NCI-H187 (cell line): Measurements from ENCODE around the gene OR6A2.
"Not testable (repeated sequence)": the region's sequence is repeated elsewhere in the genome, so short reads cannot be mapped to it uniquely, and the experiment has no call there.

Experiments used
- DNase-seq, 2 experiments: peaks; one replicate each; lab custom pipeline; 2025; lab: John Stamatoyannopoulos, UW

The OR6A2 gene

DNA sequence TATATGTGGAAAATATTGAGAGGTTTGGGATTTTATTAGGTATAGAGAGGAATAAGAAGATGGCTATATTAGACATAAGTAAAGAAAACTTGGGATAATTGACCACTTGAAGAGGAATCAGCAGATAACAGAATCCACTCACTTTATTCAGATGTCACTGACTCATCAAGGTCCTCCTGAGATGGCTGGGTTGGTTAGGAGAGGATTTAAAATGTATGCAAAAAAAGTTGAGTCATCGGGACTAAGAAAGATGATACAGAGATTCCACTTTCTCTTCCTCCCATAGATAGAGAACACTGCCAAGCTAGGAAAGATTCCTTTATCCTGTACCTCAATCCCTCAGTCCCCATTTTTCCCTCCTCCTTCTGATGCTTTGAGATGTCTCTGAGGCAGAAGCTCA, at the start of gene OR6A2:
OR6A2 (minus strand) TSS at position 288 of the 400 bp plus-strand sequence. CDS start 3,981 bp downstream, outside the sequence.
- DNase-seq: no peak

DNA sequence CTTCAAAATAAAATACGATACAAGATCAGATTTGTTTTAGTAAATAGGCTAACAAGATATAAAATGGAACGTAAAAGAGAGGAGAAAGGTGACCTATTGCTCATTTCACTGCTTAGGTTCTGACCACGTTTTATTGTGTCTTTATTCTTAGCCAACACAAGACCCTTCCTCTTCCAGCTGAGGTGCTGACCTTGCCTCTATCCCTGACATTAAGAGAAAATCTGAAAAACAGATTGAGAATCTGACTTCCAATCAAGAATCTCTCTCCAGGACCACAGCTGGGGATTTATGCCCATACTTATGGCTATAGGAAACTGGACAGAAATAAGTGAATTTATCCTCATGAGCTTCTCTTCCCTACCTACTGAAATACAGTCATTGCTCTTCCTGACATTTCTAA, 45.9 kb upstream of the OR6A2 start, which contains the start of gene OR10A5:
OR10A5 (plus strand) TSS at position 301 of the 400 bp plus-strand sequence; CDS start at position 301, 0 bp downstream.
- DNase-seq: no peak

DNA sequence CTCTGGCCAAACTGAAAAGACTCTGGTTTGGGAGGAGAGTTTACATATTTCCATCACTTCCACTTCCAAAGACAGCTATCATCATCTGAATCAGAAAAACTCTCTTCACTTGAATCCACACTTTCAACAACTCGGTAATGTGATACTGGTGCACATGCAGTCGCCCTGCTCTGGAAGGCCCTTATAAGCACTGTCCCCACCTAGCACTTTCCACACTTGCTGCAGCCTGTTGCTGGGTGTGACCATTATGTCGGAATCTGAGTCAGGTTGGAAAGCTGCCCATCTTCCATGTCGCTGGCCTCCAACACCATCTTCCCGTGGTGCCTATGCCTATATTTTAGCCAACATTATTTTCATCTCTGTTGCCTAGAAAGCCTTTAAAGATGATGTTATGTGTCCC, 44.9 kb upstream of the OR6A2 start:
- DNase-seq: no peak

DNA sequence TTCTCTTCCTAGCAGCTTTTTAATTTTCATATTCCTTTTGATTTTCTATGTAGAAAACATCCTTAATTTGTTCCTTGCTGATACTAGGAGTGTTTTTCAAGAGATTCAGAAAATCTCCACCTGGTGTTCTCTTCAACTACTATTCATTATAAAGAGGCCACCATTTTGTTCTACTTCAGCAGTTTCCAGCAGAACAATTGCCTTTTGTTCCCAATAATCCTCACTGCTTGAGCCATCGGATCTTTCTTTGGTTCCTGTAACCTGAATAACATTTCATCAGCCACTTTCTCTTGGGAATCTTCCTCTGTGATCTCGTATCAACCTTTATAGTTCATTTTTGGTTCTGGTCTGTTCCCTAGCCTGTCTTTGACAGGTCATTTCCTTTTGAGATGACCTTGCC, 44.2 kb upstream of the OR6A2 start:
- no peak for DNase-seq

DNA sequence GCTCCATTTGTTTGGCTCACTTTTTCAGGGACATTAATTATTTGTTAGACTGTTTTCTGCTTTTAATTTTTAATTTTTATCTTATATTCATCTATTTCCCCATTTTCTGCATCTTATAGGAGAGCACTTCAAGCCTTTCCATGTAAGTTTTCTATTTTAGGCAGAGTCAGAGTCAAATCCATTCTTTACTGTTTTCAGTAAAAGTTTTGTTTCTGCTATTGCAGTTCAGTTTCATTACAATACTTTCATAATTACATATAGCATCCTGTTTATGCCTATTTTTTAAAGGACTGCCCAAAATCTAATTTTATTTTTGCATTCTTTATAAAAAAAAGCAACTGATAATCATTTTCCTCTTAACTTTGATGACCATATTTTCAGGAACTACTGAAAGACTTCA, 42.2 kb upstream of the OR6A2 start:
- DNase-seq: no peak

DNA sequence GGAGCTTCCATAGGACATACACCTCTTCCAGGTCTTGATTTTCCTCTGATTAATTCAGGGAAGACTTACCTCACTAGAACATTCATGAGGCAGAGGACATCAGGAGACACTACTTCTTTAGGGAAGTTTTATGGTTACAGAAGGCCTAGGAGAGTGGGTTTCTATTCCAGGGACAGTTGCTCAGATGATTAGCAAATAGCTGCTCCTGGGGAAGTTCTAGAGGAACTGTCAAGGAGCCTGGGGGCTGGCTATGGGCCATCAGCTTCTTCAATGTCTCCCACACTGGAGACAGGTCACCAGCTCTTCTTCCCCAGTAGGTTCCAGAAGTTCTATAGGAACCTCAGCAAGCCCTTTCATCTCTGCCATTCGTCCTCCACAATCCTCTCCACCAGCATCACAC, 34.5 kb upstream of the OR6A2 start:
- DNase-seq: no peak

DNA sequence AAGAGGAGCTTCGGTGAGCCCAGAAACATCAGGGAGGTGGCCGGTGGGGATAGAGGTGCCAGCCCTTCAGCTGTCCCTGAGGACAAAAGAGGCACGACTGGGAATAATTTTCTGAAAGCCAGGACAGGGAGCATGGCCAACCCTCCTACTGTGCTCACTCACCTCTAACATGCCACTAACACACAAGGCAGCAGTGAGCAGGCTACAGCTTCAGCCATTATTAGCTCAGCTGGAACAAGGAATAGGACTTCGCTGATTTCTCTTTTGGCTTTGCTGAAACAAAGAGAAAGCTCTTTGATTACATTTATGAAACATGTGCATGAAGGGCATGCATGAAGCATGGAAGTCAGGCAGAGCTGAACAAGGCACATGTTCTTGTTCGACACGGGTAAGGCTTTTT, 33.9 kb upstream of the OR6A2 start:
- no peak for DNase-seq

DNA sequence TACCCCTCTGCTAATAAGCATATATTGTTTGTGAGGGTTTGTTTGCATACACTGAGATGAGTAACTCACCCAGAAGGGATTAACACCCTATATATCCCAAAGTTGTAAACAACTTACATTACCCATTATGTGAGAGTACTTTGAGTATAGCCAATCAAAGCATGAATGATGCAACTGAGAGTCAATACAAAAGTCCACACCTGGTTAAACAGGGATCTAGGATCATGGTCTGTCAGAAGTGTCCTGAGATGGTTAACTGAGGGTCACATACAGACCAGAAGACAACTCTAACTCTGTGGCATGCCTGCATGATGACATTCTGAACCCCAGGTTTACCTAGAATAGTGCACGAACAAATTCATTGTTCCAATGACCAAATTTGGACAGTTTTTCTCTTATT, 28.6 kb upstream of the OR6A2 start:
- DNase-seq: no peak

DNA sequence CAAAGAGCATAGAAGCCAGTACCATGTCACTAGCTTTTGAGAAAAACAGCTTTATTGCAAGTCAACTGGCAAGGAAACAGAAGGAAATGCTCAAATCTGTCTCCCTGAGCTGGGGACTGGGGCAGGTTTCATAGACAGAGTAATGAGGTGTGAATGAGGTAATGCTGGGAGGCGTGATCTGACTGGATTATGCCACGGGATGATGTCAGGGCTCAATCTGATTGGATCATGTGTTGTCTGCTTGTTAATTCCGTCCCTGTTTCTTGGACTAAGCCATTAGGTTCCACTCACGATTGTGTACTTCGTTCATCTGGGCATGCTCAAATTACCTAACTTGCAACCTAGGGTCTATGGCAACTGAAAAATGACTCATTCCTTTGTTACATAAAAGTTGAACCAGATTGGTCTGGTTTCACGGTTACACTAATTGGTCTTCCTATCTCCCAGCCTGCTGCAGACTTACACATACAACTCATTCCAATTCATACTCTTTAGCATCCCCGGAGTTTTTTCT, 25.8 kb upstream of the OR6A2 start:
- no peak for DNase-seq

DNA sequence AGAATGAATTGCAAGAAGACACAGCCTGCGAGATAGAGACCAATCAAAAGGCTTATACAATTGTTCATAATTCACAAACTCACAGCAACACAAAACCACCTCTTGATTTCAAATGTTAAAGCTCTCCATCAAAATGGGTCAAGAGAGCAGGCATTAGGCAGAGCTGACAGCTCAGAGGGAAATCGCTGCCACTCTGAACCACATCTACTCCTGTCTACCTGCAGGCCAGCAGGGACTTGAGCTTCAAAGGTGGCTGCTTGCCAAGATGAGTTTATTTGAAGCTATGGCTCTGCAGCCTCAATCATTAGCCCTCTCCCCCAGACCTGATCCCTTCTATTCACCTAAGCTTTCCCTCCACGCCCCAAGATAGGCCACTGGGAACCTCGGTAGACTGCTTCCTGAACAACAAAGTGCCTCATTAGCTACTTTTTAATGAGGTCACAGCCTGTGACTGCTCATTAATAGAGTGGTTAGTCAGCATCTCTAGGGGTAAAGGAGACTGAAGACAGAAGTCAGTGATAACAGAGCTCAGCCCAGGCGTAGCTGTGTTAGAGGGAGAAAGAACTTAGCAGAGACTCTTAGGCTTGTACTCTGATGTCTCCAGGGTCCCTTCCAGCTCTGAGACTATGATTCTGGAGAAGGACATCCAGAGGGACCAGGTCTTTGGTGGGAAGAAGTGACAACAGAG, 24.8 kb upstream of the OR6A2 start:
- DNase-seq: no peak

DNA sequence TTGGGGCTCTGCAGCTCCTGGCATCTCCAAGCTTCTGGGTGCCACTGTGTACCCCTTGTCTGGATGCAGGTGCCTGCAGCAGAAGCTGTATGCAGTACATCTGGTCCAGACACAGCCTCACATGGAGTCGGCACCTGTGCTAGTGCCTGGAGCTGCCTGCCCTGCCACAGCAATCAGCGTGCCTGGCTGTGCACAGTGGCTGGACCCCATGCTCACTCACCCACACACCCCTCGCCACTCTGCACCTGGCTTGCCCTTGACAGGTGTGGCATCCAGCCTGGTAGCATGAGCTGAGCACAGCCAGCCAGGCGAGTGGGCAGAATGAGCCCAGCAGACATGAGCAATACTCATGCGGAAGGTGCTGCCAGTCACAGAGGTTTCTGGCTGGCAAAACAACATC, 19.5 kb upstream of the OR6A2 start:
- no peak for DNase-seq

DNA sequence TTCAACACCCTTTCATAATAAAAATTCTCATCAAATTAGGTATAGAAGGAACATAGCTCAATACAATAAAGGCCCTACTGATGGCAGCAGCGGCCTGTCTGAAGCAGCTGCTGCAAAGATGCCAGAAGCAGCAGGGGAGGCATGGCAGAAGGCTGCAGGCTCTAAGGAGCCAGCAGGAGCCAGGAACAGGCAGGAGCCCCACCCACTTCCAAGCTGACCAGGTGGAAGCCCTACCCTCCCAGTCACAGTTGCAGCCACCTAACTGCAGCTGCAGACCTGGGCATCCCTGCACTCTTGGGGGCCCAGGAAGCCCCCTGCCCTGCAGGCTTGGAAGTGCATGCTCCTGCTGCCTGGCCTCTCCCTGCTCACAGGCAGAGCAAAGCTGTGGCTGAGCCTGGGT, 18.2 kb upstream of the OR6A2 start:
- DNase-seq: no peak

DNA sequence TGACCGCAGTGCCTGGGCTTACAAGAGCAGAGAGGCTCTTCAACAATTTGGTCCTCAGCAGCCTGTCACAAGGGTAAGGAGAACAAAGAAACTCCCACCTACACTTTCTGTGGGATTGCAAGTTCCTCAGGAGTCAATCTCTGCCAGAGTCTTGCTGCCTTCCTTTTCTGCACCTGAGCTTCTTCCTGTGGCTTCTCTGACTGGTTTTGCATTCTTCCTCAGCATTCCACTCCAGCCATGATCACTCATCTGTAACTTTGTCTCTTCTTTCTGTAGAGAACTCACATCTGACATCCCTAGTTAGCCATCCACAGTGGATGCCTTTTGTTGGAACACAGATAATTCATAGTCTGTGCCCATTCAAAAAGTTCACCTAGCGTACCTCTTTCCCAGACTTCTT, 14.2 kb upstream of the OR6A2 start:
- no peak for DNase-seq

DNA sequence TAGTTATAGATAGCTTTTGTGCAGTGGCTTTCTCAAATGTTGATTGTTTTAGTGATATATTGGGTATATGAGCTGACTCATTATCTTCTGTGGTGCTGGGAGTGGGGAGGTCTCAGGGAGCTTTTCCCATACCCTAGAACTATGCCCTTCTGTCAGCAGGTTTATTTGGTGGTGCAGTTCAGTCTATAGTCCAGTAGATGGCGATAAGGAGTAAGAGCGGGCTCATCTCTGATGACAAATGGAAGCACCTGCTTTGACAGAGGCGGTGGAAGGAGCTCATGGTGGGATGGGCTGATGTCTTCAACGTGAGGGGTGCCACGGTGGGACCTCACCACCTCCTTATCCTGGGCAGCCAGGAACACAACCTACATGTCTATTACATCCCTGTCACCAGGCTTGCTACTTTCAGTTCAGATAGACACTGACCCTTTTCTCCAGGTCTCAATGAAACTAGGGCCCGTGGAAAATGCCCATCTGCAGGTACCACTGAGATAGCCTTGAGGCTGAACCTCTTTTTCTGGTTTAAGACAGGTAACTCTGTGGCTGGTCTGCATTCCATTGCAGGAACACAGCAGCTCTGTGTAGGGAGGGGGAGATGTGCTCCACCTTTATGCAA, 13.0 kb upstream of the OR6A2 start:
- peak in 1 of 2 experiments; percentile 10 for DNase-seq

DNA sequence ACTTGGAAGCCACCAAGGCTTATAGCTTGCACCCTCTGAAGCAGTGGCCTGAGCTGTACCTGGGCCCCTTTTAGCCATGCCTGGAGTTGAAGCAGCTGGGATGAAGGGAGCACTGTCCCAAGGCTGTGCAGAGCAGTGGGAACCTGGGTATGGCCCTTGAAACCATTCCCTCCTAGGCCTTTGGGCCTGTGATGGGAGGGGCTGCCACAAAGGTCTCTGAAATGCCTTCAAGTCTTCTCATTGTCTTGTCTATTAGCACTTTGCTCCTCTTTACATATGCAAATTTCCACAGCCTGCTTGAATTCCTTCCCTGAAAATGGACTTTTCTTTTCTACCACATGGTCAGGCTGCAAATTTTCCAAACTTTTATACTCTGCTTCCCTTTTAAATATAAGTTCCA, 1.6 kb upstream of the OR6A2 start:
- DNase-seq: not testable (repeated sequence)

DNA sequence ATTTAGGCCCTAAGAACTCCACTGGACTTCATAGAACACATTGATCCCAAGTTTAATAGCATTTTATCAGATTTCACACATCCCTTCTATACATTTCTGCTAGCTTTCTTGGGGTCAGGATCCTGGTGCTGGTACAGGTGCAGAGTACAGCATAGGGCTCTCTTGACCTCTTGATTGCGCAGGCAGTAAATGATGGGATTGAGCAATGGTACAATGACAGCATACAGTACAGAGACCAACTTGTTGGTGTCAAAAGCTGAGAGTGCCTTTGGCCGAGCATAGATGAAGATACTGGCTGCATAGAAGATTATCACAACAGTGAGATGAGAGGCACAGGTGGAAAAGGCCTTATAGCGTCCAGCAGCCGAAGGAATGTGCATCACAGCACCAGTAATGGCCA, 4.8 kb downstream of the OR6A2 start:
- no peak for DNase-seq

DNA sequence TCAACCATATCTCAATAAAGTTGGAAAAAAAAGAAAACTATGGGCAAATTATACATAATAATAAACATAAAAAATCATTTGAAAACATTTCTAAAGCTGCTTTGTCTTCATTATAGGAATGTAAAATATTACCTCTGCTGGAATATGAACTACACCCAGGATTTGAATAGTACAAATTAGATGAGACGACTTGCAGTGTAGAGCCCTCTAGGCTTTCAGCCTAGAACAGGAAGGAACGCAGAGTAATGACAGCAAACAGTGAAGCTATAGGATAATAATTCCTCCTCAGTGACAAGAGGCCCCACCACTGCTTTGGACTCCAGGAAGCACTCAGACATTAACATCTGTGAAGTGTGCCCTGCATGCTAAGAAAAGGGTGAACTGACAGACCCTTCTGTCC, 8.9 kb downstream of the OR6A2 start:
- no peak for DNase-seq

DNA sequence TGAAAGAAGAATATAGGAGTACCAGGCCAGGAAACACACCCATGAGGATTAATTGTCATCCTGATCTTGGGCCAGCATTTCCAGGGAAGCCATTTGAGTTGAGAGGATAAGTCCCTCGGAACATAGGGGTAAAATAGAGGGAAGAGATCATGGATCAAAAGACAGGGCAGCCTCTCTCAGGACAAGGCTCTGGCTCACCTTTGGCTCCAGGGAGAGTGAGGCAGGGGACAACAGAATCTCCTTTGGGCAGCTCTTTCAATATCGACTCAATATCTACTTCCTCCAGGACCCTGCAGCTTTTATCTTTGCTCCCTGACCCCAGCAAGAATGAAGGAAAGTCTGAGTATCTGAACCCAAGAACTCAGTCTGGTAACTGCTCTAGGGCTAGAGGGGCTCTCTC, 16.8 kb downstream of the OR6A2 start, which contains the start of gene OR2AG1:
OR2AG1 (plus strand) TSS at position 301 of the 400 bp plus-strand sequence. CDS start 2,018 bp downstream, outside the sequence.
- no peak for DNase-seq

DNA sequence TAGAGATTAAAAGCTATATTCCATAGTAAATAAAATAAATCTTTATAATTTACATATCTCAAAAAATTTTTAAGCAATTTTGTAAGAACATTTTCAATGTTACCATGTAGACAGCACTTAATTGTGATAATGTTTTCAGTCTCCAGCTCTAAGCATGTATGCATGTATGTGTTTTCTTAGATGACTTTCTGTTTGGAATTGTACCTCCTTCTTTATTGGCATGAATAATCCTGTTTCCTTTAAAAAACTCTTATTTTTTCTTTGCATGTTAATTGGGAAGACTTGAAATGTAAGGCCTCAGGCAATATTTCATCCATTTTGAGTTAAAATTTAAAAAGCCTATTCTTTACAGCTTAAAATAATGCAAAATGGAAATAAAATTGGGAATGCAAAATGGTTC, 18.7 kb downstream of the OR6A2 start:
- no peak for DNase-seq

DNA sequence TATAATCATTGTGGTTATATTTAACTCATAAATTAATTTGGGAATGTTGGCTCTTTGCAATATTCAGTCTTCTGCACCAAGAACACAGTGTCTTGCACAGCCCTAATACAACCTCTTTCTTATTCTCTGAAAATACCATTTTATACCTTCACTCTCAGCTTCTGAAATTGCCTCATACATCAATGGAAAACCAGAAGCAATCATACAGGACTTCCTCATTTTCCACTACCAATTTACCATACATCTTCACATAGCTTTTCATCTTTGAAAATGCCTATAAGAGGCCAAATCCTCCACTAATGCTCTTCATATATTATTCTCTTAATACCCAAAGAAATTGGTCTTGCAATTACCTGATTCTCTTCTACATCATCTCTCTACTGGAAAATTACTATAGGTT, 21.0 kb downstream of the OR6A2 start:
- DNase-seq: no peak

DNA sequence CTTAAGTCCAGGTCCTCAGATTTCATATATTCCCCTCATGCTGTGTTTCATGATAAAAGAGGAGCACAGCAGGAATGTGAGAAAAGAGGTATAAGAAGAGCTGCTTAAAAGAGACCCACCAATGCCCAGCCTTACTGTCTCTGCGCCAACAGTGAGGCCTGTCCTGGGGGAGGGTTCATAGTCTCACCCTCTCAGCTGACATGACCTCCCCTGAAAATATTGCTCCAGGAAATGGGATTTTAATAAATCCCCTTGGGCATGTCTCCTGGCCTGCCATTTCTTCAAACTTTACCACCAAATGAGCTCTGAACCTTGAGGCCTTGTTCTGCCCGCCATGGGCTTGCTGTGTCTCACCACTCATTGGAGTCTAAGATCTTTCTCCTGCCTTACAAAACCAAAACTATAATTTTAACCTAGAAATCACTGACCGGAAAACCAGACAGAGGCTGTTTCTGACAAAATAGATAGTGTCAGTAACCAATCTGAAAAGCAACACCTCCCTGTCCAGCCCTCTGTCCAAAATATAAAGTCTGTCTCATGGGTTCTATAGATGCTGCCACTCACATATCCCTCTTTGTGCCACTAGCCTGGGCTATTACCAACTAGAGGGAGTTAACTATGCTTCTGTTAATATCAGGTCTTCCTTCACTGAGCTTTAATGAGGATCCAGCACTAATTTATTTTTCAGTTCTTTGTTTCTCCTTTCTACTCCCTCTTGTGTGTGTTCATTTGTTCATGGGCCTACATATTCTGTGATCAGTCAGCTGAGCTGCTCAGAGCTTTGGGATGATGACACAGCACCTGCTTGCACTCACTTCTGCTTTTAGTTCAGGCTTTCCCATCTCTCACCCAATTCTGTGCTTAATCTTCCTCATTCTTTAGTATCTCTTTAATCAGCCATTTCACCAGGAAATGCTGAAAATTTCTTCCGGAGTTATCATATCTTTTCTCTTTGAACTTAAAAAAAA, 27.3 kb downstream of the OR6A2 start, which contains the start of gene OR2AG2:
OR2AG2 (minus strand) TSS at position 51 of the 968 bp plus-strand sequence. CDS start 3,019 bp downstream, outside the sequence.
- DNase-seq: no peak

DNA sequence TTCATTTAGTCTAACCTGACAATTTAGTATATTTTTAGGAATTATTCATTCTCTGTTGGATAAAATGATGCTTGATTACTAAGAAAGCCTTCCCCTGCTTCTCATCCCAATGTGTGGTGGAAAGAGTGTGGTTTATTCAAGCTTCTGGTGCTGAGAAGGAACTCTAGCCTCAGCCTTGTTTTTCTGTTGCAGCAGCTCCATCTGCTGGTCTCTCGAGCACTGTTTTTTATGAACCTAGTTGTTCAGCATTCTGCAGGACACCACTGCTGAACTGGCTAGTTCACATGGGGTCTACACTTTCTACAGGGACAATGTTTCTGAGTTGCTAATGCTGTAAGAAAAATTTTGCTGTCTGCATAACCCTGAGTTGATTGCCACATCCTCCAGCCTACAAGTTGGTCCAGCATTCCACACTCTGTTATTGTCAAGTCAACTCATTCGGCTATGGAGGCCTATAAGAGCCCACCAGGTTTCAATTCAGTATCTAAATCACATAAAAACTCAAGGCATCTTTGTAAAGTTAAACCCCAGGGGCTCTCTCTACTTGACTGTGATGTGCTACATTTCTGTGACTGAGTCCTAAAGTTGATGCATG, 42.0 kb downstream of the OR6A2 start:
- no peak for DNase-seq
